Measurements from ENCODE around the gene CPTP.

DNA sequence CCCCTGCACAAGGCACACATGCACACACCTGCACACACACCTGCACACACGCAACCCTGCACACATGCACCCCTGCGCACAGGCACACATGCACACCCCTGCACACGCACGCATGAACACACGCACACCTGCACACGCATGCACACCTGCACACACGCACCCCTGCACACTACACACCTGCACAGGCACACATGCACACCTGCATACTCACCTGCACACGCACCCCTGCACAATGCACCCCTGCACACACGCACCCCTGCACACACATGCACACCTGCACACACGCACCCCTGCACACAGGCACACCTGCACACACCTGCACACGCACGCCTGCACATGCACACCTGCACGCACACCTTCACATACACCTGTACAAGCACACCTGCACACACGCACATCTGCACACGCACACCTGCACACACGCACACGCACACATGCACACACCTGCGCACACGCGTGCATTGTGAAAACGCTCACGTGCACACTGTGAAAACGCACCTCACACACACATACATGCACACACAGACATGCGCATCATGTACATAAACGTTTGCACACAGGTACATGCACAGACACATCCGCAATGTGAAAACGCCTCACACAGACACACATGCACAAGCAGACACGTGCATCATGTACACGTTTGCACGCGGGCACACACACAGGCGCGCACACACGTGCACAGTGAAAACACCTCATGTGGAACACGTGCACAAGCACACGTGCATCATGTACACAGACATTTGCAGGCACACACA, 16.4 kb downstream of the CPTP start:
- TF ChIP-seq, protein P1, sequence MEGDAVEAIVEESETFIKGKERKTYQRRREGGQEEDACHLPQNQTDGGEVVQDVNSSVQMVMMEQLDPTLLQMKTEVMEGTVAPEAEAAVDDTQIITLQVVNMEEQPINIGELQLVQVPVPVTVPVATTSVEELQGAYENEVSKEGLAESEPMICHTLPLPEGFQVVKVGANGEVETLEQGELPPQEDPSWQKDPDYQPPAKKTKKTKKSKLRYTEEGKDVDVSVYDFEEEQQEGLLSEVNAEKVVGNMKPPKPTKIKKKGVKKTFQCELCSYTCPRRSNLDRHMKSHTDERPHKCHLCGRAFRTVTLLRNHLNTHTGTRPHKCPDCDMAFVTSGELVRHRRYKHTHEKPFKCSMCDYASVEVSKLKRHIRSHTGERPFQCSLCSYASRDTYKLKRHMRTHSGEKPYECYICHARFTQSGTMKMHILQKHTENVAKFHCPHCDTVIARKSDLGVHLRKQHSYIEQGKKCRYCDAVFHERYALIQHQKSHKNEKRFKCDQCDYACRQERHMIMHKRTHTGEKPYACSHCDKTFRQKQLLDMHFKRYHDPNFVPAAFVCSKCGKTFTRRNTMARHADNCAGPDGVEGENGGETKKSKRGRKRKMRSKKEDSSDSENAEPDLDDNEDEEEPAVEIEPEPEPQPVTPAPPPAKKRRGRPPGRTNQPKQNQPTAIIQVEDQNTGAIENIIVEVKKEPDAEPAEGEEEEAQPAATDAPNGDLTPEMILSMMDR (IDR thresholded peaks at IDR 0.05), result no peak
- TF ChIP-seq POLR2A (IDR thresholded peaks at IDR 0.05; ENCODE audit: low read depth), result no peak
- no peak for TF ChIP-seq POLR2AphosphoS5 (IDR thresholded peaks at IDR 0.05)

All from esophagus muscularis mucosa (tissue), 3 donors.